Upper lobe of left lung (tissue), 4 donors: ENCODE results near the gene LGALS7B.
A peak's percentile ranks its signal among the peaks of the same experiment; 100 is the strongest.

Experiments
- EP300 ChIP-seq, 4 donors: sonication (generic); formaldehyde crosslinking; IDR thresholded peaks; one replicate each; pipeline ENCODE4 v1.5.1; 2017; ENCODE audit warnings: antibody characterized with exemption in 4 of 4, control low read depth in 2 of 4
- POLR2A ChIP-seq, 4 donors: fragments of 450-650 bp; IDR thresholded peaks; one replicate each; pipeline ENCODE4 v1.5.1; 2016 to 2017; ENCODE audit warnings: antibody characterized with exemption in 4 of 4, mild to moderate bottlenecking in 2 of 4
- POLR2AphosphoS5 ChIP-seq, 2 donors: sonication (generic); formaldehyde crosslinking; IDR thresholded peaks; one replicate each; pipeline ENCODE4 v1.5.1; 2017; ENCODE audit warnings: antibody characterized with exemption in 2 of 2
- TF ChIP-seq, protein P1 (sequence below), 6 experiments: fragments of 450-650 bp in 4 of 6; fragments of 200-600 bp in 2 of 6; sonication (generic) in 2 of 6; IDR thresholded peaks; one replicate each; pipeline ENCODE4 v1.5.1; 2016 to 2019; ENCODE audit warnings: antibody characterized with exemption in 6 of 6

DNA sequence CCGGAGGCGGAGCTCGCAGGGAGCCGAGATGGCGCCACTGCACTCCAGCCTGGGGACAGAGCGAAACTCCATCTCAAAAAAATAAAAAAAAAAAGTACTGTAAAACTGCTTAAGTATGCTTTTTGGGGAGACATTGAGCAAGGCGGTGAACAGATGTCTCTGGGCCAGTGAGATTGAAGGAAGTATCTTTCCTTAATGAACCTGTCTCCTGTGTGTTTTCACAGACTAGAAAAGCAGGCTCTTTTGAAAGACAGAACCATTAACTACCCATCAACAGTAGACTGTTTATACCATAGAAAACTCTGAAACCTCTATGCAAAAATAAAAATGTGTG, 44.1 kb downstream of the LGALS7B start:
- TF ChIP-seq POLR2A (IDR thresholded peaks at IDR 0.05) = peak in 1 of 4 donors; percentile 20
- TF ChIP-seq POLR2AphosphoS5 (IDR thresholded peaks at IDR 0.05) = no peak
- TF ChIP-seq, protein P1, sequence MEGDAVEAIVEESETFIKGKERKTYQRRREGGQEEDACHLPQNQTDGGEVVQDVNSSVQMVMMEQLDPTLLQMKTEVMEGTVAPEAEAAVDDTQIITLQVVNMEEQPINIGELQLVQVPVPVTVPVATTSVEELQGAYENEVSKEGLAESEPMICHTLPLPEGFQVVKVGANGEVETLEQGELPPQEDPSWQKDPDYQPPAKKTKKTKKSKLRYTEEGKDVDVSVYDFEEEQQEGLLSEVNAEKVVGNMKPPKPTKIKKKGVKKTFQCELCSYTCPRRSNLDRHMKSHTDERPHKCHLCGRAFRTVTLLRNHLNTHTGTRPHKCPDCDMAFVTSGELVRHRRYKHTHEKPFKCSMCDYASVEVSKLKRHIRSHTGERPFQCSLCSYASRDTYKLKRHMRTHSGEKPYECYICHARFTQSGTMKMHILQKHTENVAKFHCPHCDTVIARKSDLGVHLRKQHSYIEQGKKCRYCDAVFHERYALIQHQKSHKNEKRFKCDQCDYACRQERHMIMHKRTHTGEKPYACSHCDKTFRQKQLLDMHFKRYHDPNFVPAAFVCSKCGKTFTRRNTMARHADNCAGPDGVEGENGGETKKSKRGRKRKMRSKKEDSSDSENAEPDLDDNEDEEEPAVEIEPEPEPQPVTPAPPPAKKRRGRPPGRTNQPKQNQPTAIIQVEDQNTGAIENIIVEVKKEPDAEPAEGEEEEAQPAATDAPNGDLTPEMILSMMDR (IDR thresholded peaks at IDR 0.05) = no peak
- TF ChIP-seq EP300 (IDR thresholded peaks at IDR 0.05) = no peak
